Measurements from ENCODE around the gene DYRK1B.

DNA sequence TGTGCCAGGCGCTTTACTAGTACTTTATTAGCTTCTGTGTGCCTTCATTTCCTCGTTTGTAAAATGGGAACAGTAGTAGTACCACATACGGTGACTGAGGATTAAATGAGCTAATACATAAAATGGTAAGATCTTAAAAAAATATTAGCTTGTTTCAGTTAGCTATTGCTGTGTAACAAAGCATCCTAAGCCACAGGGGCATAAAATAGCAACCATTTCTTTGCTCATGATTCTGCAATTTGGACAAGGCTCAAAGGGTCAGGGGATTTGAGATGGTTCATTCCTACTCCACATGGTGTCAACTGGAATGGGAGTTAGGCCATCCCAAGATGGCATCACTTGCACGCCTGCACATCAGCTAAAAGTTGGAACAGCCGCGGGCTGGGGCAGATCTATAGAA is 13.3 kb downstream of the DYRK1B start:
- TF ChIP-seq, protein P1, sequence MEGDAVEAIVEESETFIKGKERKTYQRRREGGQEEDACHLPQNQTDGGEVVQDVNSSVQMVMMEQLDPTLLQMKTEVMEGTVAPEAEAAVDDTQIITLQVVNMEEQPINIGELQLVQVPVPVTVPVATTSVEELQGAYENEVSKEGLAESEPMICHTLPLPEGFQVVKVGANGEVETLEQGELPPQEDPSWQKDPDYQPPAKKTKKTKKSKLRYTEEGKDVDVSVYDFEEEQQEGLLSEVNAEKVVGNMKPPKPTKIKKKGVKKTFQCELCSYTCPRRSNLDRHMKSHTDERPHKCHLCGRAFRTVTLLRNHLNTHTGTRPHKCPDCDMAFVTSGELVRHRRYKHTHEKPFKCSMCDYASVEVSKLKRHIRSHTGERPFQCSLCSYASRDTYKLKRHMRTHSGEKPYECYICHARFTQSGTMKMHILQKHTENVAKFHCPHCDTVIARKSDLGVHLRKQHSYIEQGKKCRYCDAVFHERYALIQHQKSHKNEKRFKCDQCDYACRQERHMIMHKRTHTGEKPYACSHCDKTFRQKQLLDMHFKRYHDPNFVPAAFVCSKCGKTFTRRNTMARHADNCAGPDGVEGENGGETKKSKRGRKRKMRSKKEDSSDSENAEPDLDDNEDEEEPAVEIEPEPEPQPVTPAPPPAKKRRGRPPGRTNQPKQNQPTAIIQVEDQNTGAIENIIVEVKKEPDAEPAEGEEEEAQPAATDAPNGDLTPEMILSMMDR (IDR thresholded peaks at IDR 0.05): no peak
- TF ChIP-seq EZH2 (IDR thresholded peaks at IDR 0.05; ENCODE audit: borderline replicate concordance, insufficient read depth, low read depth, low read length, poor library complexity, severe bottlenecking): no peak
